22Rv1 (cell line): ENCODE data around the gene NRXN2.

Source experiments
- ZFX ChIP-seq: fragments of 450-650 bp; IDR thresholded peaks from 2 replicates; pipeline ENCODE4 v1.6.1; 2017; ENCODE audit warnings: antibody characterized with exemption, borderline replicate concordance
- TF ChIP-seq, protein P1 (sequence below): fragments of 450-650 bp; IDR thresholded peaks from 2 replicates; pipeline ENCODE4 v1.5.1; 2017; ENCODE audit warnings: mild to moderate bottlenecking

DNA sequence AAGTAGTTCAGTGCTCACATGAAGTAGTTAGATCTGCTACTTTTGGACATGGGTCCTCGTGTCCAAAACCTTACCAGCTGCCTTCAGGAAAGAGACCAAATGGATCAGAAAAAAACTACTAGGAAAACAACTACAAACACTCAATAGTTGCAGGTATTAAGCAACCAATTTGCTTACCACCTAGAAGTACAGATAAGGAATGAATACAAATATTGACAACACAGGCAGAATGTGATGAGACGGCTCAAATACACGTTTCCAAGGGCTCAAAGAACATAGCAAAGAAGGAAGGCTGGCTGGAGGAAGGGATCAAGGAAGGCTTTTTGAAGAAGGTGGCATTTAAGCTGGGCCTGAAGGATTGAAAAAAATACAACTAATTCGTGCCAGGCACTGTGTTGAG lies 41.8 kb downstream of the NRXN2 start:
- TF ChIP-seq, protein P1, sequence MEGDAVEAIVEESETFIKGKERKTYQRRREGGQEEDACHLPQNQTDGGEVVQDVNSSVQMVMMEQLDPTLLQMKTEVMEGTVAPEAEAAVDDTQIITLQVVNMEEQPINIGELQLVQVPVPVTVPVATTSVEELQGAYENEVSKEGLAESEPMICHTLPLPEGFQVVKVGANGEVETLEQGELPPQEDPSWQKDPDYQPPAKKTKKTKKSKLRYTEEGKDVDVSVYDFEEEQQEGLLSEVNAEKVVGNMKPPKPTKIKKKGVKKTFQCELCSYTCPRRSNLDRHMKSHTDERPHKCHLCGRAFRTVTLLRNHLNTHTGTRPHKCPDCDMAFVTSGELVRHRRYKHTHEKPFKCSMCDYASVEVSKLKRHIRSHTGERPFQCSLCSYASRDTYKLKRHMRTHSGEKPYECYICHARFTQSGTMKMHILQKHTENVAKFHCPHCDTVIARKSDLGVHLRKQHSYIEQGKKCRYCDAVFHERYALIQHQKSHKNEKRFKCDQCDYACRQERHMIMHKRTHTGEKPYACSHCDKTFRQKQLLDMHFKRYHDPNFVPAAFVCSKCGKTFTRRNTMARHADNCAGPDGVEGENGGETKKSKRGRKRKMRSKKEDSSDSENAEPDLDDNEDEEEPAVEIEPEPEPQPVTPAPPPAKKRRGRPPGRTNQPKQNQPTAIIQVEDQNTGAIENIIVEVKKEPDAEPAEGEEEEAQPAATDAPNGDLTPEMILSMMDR: no peak
- no peak for TF ChIP-seq ZFX
